ENCODE results near the gene PIP4K2A. TPM values are rescaled to one million over a fixed set of nuclear protein-coding genes. Genes with fewer than 3 reads are reported as not detected.
"Not testable (repeated sequence)": the region's sequence is repeated elsewhere in the genome, so short reads cannot be mapped to it uniquely, and the experiment has no call there.

The PIP4K2A gene
- 17.4 and 17.8 TPM in 2 replicates for total RNA-seq (2014; rRNA removed; shearing (Covaris generic); ENCODE audit: low replicate concordance)

GRCh38 chr10:22714479-22715289 is at the start of gene PIP4K2A:
TSS of gene PIP4K2A (minus strand) at chr10:22714578. CDS start at chr10:22714326, 252 bp downstream.
- Histone ChIP-seq H3K27me3 (no peaks in the 10 kb centered on the region), H3K9me3 (no peaks in the 10 kb centered on the region), H3K4me3 (peak within 1 kb of the TSS; percentile 79), H3K36me3 (no peaks in the 10 kb centered on the region)
- peak; percentile 77 for DNase-seq

- no peaks in the 10 kb centered on the region for H3K36me3 ChIP-seq
- H3K9me3 ChIP-seq: no peaks in the 10 kb centered on the region
- DNase-seq: no peak
- H3K4me3 ChIP-seq: no peak overlapping the region
- H3K27me3 ChIP-seq: no peaks in the 10 kb centered on the region
These were observed 47.3 kb upstream of the PIP4K2A start for GRCh38 chr10:22761569-22762220.

GRCh38 chr10:22760025-22760424 is 45.6 kb upstream of the PIP4K2A start:
- DNase-seq: no peak
- Histone ChIP-seq H3K9me3 (no peaks in the 10 kb centered on the region), H3K36me3 (no peaks in the 10 kb centered on the region), H3K27me3 (no peaks in the 10 kb centered on the region), H3K4me3 (no peak overlapping the region)

GRCh38 chr10:22758867-22759266 is 44.5 kb upstream of the PIP4K2A start:
- DNase-seq: no peak
- Histone ChIP-seq H3K36me3 (no peaks in the 10 kb centered on the region), H3K4me3 (no peak overlapping the region), H3K27me3 (no peaks in the 10 kb centered on the region), H3K9me3 (no peaks in the 10 kb centered on the region)

GRCh38 chr10:22754296-22754695 is 39.9 kb upstream of the PIP4K2A start:
- no peaks in the 10 kb centered on the region for H3K36me3 ChIP-seq
- H3K9me3 ChIP-seq: no peaks in the 10 kb centered on the region
- H3K4me3 ChIP-seq: no peak overlapping the region
- no peak for DNase-seq
- no peaks in the 10 kb centered on the region for H3K27me3 ChIP-seq

GRCh38 chr10:22753786-22754185 is 39.4 kb upstream of the PIP4K2A start:
- DNase-seq: no peak
- H3K36me3 ChIP-seq: no peaks in the 10 kb centered on the region
- no peaks in the 10 kb centered on the region for H3K9me3 ChIP-seq
- no peak overlapping the region for H3K4me3 ChIP-seq
- no peaks in the 10 kb centered on the region for H3K27me3 ChIP-seq

GRCh38 chr10:22752272-22752889 is 38.0 kb upstream of the PIP4K2A start:
- H3K4me3 ChIP-seq: no peak overlapping the region
- H3K36me3 ChIP-seq: no peaks in the 10 kb centered on the region
- DNase-seq: no peak
- no peaks in the 10 kb centered on the region for H3K27me3 ChIP-seq
- no peaks in the 10 kb centered on the region for H3K9me3 ChIP-seq

- Histone ChIP-seq H3K27me3 (no peaks in the 10 kb centered on the region), H3K36me3 (no peaks in the 10 kb centered on the region), H3K9me3 (no peaks in the 10 kb centered on the region), H3K4me3 (no peak overlapping the region)
- no peak for DNase-seq
These were observed 35.8 kb upstream of the PIP4K2A start for GRCh38 chr10:22750131-22750530.

GRCh38 chr10:22744858-22745257 is 30.5 kb upstream of the PIP4K2A start:
- DNase-seq, H3K27me3 ChIP-seq, H3K4me3 ChIP-seq, H3K9me3 ChIP-seq, H3K36me3 ChIP-seq: not testable (repeated sequence)

GRCh38 chr10:22742678-22743077 is 28.3 kb upstream of the PIP4K2A start:
- Histone ChIP-seq H3K27me3 (no peaks in the 10 kb centered on the region), H3K4me3 (no peak overlapping the region), H3K9me3 (peaks cover 1% of the 10 kb centered on the region; the same call in 1 of the 2 replicates), H3K36me3 (no peaks in the 10 kb centered on the region)
- DNase-seq: no peak

GRCh38 chr10:22741631-22742030 is 27.3 kb upstream of the PIP4K2A start:
- H3K27me3 ChIP-seq, H3K4me3 ChIP-seq, H3K9me3 ChIP-seq, H3K36me3 ChIP-seq: not testable (repeated sequence)
- DNase-seq: peak; percentile 33

- Histone ChIP-seq H3K4me3 (no peak overlapping the region), H3K36me3 (no peaks in the 10 kb centered on the region), H3K9me3 (peaks cover 3% of the 10 kb centered on the region; the same call in 1 of the 2 replicates), H3K27me3 (no peaks in the 10 kb centered on the region)
- DNase-seq: no peak
These were observed 25.8 kb upstream of the PIP4K2A start for GRCh38 chr10:22740180-22740579.

- no peaks in the 10 kb centered on the region for H3K36me3 ChIP-seq
- peaks cover 3% of the 10 kb centered on the region; the same call in 1 of the 2 replicates for H3K9me3 ChIP-seq
- H3K4me3 ChIP-seq: no peak overlapping the region
- DNase-seq: peak; percentile 66
- no peaks in the 10 kb centered on the region for H3K27me3 ChIP-seq
These were observed 23.2 kb upstream of the PIP4K2A start for GRCh38 chr10:22737587-22737986.

GRCh38 chr10:22736134-22736533 is 21.8 kb upstream of the PIP4K2A start:
- no peaks in the 10 kb centered on the region for H3K36me3 ChIP-seq
- H3K4me3 ChIP-seq: no peak overlapping the region
- no peaks in the 10 kb centered on the region for H3K27me3 ChIP-seq
- H3K9me3 ChIP-seq: peaks cover 3% of the 10 kb centered on the region
- no peak for DNase-seq

- Histone ChIP-seq H3K36me3 (no peaks in the 10 kb centered on the region), H3K4me3 (no peak overlapping the region), H3K27me3 (no peaks in the 10 kb centered on the region), H3K9me3 (peaks cover 3% of the 10 kb centered on the region)
- DNase-seq: no peak
These were observed 19.6 kb upstream of the PIP4K2A start for GRCh38 chr10:22733992-22734391.

- Histone ChIP-seq H3K27me3 (no peaks in the 10 kb centered on the region), H3K9me3 (no peaks in the 10 kb centered on the region; the same call in 1 of the 2 replicates), H3K36me3 (no peaks in the 10 kb centered on the region), H3K4me3 (no peak overlapping the region)
- no peak for DNase-seq
These were observed 13.3 kb upstream of the PIP4K2A start for GRCh38 chr10:22727663-22728062.

- no peak for DNase-seq
- H3K9me3 ChIP-seq: no peaks in the 10 kb centered on the region; the same call in 1 of the 2 replicates
These were observed 12.7 kb upstream of the PIP4K2A start for GRCh38 chr10:22727112-22727511.

More at GRCh38 chr10:22727112-22727511, 12.7 kb upstream of the PIP4K2A start:
- Histone ChIP-seq H3K36me3 (no peaks in the 10 kb centered on the region), H3K27me3 (no peaks in the 10 kb centered on the region), H3K4me3 (no peak overlapping the region)

Measured in MG63 (cell line).